Islet precursor cell (in vitro differentiated cells): Measurements from ENCODE around the gene COA3.
"Not testable (repeated sequence)": the region's sequence is repeated elsewhere in the genome, so short reads cannot be mapped to it uniquely, and the experiment has no call there.

Experiments used
- DNase-seq: peaks from one replicate; pipeline ENCODE4 v3.0.0-alpha.2; 2018

The COA3 gene

GRCh38 chr17:42780851-42781638, 17.5 kb downstream of the COA3 start:
- DNase-seq = no peak

DNA sequence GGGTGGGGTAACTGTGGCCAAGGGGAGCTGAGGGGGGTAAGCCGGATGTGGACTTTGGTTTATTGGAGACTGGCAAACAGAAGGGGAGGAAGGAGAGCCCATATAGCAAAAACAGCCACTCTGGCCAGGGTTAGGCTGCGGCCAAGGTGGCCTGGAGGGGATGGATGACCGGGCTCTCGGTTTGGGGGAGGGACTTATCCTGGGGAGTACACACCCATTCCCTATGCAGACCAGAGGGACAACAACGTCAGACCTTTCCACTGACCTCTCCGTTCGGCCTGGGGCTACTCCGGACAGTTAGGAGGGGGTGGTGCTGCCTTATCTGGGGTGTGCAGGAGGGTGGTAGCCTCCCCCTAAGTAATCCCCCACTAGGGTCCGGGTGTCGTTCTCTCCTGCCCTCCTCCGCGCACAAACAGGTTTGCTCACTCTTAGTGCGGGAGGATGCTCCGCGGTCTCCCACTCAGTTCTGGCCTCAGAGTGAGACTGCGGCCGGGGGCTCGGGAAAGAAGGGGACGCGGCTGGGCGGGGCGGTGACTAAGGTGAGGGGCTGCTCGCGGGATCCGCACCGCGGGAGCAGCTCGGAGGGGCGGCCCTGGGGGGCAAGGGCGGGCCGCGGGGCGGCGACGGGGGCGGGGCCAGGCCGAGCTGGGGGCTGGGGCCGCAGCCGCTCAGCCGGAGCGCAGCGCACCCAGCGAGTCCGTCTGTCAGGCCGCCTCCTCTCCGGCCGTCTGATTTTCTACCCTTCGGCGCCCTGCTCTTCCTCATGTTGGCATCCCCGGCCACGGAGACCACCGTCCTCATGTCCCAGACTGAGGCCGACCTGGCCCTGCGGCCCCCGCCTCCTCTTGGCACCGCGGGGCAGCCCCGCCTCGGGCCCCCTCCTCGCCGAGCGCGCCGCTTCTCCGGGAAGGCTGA, 18.3 kb downstream of the COA3 start, which contains the start of gene WNK4:
TSS of gene WNK4 (plus strand) at position 675 of the 915 bp plus-strand sequence. CDS start at position 764, 89 bp downstream.
- DNase-seq = peak; percentile 87

GRCh38 chr17:42779304-42779935, 19.1 kb downstream of the COA3 start:
- no peak for DNase-seq

DNA sequence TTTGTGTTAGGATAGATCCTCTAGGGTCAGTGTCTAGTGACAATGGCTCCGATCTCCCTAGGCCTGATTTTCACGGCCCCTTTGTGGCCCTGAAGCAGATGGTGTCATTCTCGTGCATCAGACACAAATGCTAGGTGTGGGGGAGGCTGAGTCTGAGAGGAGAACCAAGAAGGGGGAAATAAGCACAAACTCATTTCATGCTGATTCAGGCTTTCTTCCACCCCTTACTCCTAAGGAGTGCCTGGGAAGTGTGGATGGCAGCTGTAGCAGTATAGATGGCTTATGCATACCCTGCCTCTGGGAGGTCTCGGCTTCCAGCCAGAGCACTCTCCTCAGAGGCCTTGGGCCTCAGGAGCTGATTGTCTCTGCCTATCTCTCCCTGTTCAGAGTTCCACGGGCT, 19.9 kb downstream of the COA3 start:
- DNase-seq = no peak

GRCh38 chr17:42775534-42776098, 22.9 kb downstream of the COA3 start:
- DNase-seq = no peak

GRCh38 chr17:42774066-42774745, 24.3 kb downstream of the COA3 start:
- no peak for DNase-seq

- peak; percentile 94 for DNase-seq
Observed at GRCh38 chr17:42773290-42774035, 25.0 kb downstream of the COA3 start, which contains the start of gene VPS25. Gene VPS25, plus strand, starts transcription at chr17:42773449. Its CDS starts 27 bp downstream, at chr17:42773476.

DNA sequence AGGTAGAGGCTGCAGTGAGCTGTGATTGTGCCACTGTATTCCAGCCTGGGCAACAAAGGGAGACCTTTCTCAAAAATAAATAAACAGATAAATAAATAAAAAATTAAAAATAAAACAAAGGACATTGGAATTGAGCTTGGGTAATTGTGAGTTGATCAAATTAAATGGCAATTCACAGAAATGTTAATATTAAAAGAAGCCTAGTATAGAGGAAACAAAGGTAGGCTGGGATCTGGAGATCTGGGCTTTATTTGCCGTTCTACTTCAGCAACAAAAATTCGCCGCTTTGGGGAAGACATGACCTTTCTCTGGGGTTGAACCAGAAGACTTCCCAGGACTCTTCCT, 25.6 kb downstream of the COA3 start:
- no peak for DNase-seq

DNA sequence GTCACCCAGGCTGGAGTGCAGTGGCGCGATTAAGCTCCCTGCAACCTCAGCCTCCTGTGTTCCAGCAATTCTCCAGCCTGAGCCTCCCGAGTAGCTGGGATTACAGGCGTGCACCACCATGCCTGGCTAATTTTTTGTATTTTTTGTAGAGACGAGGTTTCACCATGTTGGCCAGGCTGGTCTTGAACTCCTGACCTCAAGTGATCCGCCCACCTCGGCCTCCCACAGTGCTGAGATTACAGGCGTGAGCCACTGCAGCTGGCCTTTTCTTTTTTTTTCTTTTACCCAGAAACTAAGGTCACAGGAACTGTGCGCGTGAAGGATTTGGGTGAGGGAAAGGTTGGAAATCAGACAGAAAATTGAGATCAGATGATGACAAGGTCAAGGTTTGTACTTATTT, 28.5 kb downstream of the COA3 start:
- DNase-seq = not testable (repeated sequence)

DNA sequence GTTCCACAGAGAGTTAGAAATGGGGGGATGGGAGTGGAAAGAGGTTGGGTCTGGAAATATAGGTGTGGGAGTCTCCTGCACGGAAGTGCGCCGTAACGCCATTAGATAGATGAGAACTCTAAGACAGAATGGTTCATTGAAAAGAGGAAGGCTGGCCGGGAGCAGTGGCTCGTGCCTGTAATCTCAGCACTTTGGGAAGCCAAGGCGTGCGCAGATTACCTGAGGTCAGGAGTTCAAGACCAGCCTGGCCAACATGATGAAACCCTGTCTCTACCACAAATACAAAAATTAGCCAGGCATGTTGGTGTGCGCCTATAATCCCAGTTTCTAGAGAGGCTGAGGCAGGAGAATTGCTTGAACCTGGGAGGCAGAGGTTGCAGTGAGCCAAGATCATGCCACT, 30.5 kb downstream of the COA3 start:
- not testable (repeated sequence) for DNase-seq

GRCh38 chr17:42767512-42767911, 31.0 kb downstream of the COA3 start:
- no peak for DNase-seq

DNA sequence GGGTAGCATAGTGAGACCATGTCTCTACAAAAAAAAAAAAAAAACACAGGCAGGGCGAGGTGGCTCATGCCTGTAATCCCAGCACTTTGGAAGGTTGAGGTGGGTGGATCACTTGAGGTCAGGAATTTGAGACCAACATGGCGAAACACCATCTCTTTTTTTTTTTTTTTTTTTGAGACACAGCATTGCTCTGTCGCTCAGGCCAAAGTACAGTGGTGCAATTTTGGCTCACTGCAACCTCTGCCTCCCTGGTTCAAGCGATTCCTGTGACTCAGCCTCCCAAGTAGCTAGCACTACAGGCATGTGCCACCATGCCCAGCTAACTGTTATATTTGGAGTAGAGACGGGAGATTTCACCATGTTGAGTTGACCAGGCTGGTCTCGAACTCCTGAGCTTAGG, 32.4 kb downstream of the COA3 start:
- no peak for DNase-seq

DNA sequence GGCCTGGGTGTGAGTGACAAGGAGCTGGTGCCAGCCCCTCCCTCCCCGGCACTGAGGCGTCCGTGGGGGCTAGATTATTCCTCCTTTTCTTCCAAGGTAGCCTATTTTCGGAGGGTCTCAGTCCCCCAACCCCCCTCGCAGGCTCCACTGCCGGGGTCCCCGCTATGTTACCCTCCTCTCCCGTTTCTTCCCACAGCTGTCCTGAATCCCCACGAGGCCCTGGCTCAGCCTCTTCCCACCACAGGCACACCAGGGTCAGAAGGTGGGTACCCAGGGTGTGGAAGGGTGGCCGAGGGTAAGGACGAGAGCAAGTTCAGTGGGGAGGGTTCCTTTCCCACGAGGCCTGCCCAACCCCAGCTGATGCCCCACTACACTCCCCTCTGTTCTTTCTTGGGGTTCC, 36.9 kb downstream of the COA3 start:
- DNase-seq = no peak

- DNase-seq = peak; percentile 70
Observed at GRCh38 chr17:42760652-42761581, 37.6 kb downstream of the COA3 start, which contains the start of gene RAMP2. Gene RAMP2, plus strand, starts transcription at chr17:42761227. Its CDS starts 35 bp downstream, at chr17:42761262.

DNA sequence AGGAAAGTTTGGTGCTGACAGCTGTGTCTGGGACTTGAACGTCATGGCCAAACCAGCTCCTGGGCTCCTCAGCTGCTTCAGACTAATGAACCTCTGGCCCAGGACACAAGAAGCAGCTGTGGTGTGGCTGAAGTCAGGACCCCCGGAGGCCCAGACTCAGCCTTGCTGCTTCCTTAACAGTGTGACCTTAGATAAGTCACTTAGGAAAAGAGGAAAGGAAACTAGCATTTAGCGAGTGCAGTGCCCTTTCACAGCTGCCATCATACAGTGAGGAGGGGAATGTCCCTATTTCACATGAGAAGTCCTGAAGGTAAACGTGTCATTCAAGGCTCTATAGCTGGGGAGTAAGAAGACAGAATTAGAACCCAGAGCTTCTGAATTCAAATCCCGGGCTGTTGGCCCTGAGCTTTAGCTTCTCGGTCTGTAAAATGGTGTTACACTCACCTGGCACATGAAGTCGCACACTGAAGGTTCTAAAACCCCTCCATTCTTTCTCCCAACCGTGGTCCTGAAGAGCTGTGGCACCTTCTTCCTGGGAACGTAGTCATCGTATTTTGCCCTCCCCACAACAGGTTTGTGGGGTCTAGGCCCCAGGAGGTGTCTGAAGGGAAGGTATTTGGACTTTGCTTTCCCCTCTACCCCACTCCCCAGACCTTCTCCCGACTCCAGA, 38.4 kb downstream of the COA3 start:
- DNase-seq = no peak

DNA sequence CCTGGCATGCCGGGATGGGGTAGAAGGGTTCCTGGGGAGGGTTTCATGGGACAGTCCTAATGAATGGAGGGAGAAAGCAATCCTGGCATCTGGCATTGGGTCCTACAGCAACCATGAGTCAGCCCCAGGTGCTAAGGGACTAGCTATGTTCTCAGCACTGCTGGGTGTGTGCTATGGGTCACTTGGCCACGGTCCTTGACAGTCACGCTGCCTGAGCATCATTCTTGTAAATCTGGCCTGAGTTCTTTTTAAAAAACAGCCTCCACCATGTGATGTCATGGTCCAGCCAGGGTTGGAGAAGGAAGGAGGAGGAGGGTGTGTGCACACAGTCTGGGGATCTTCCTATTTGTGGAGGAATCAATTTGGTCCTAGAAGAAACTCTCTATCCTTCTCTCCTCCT, 43.7 kb downstream of the COA3 start:
- DNase-seq = no peak

DNA sequence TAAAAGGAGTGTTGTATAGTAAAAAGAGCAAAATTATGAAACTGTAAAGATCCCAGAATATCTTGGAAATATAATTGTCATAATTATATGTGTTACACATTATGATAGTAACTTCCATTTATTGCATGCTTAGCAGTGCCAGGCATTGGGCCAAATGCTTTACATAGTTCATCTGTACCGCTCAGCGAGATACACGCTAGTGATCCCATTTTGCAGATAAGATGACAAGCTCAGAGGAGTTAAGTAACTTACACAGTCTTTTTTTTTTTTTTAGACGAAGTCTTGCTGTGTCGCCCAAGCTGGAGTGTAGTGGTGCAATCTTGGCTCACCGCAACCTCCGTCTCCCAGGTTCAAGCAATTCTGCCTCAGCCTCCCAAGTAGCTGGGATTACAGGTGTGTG, 46.9 kb downstream of the COA3 start:
- no peak for DNase-seq

GRCh38 chr17:42750739-42751344, 47.7 kb downstream of the COA3 start:
- DNase-seq = no peak
